ENCODE data around the gene ZNF75A. TPM values are rescaled to one million over a fixed set of nuclear protein-coding genes. Genes with fewer than 3 reads are reported as not detected.

ZNF75A gene
- total RNA-seq, 1 experiment from 2014 or later = 15.9 TPM

GRCh38 chr16:3358871-3359270 is 53.6 kb downstream of the ZNF75A start:
- POLR2A ChIA-PET (ENCODE audit: unreplicated experiment) = no interaction called here
- Histone ChIP-seq H3K4me1 (ENCODE audit: insufficient read depth, low read length) (no peaks in the 10 kb centered on the region), H3K4me3 (ENCODE audit: low read length) (no peak overlapping the region), H3K4me2 (ENCODE audit: low read length) (no peak overlapping the region), H3K27me3 (ENCODE audit: low read length) (0 out of 2 replicates have a peak, but pooled peaks cover 4% of the 10 kb centered on the region), H4K20me1 (ENCODE audit: low read length) (no peaks in the 10 kb centered on the region), H3K27ac (ENCODE audit: low read length) (no peak overlapping the region), H3K36me3 (ENCODE audit: low read depth, low read length) (no peaks in the 10 kb centered on the region), H3F3A (ENCODE audit: low read length, unreplicated experiment) (no peaks in the 10 kb centered on the region), H2AFZ (ENCODE audit: low read length) (no peak overlapping the region), H3K79me2 (ENCODE audit: low read length) (no peaks in the 10 kb centered on the region), H3K9me3 (ENCODE audit: low read length) (no peaks in the 10 kb centered on the region), H3K9me2 (replicated peaks; ENCODE audit: low read length) (no peaks in the 10 kb centered on the region), H3K9ac (ENCODE audit: low read length) (no peak overlapping the region)
- no TSS peak for BruUV-seq (replicated peaks)
- TF ChIP-seq, protein P1, sequence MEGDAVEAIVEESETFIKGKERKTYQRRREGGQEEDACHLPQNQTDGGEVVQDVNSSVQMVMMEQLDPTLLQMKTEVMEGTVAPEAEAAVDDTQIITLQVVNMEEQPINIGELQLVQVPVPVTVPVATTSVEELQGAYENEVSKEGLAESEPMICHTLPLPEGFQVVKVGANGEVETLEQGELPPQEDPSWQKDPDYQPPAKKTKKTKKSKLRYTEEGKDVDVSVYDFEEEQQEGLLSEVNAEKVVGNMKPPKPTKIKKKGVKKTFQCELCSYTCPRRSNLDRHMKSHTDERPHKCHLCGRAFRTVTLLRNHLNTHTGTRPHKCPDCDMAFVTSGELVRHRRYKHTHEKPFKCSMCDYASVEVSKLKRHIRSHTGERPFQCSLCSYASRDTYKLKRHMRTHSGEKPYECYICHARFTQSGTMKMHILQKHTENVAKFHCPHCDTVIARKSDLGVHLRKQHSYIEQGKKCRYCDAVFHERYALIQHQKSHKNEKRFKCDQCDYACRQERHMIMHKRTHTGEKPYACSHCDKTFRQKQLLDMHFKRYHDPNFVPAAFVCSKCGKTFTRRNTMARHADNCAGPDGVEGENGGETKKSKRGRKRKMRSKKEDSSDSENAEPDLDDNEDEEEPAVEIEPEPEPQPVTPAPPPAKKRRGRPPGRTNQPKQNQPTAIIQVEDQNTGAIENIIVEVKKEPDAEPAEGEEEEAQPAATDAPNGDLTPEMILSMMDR (conservative IDR thresholded peaks at IDR 0.05; ENCODE audit: low read depth, low read length) = no peak
- TF ChIP-seq EZH2phosphoT487 (IDR thresholded peaks at IDR 0.05; ENCODE audit: borderline replicate concordance, low read length) = no peak
- TF ChIP-seq EZH2 (IDR thresholded peaks at IDR 0.05; ENCODE audit: low read length, unreplicated experiment) = no peak
- intact Hi-C loops (cut with micrococcal nuclease) = no loop called here
- ATAC-seq = no peak
- CTCF ChIA-PET = no interaction called here
- DNase-seq = no peak

DNA sequence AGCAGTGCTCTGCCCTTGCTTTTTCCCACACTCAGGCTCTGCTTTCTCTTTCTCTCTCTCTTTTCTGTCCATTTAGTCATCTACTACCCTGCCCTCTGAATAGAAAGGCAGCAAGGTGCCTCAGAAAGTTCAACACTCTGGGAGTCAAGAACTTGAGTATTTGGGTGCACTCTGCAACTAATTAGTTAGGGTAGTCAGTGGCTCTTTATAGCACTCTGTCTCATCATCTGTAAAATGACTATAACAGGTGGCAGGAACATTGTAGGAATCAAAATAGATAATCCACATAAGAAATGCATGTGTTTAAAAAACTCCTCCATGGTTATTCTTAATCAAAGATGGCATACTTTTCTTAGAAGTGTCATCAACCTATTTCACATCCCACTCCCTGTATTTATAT is 57.6 kb downstream of the ZNF75A start:
- no peak for TF ChIP-seq EZH2phosphoT487 (IDR thresholded peaks at IDR 0.05; ENCODE audit: borderline replicate concordance, low read length)
- TF ChIP-seq EZH2 (IDR thresholded peaks at IDR 0.05; ENCODE audit: low read length, unreplicated experiment) = no peak
- TF ChIP-seq, protein P1 (conservative IDR thresholded peaks at IDR 0.05; ENCODE audit: low read depth, low read length) = no peak
- intact Hi-C loops (cut with micrococcal nuclease) = no loop called here
- Histone ChIP-seq H3K4me3 (ENCODE audit: low read length) (no peak overlapping the region), H3K9me2 (replicated peaks; ENCODE audit: low read length) (no peaks in the 10 kb centered on the region), H3K9ac (ENCODE audit: low read length) (no peak overlapping the region), H3K4me2 (ENCODE audit: low read length) (no peak overlapping the region), H3K4me1 (ENCODE audit: insufficient read depth, low read length) (peaks cover 8% of the 10 kb centered on the region; the same call in 1 of the 2 replicates), H3K27me3 (ENCODE audit: low read length) (0 out of 2 replicates have a peak, but pooled peaks cover 4% of the 10 kb centered on the region), H3F3A (ENCODE audit: low read length, unreplicated experiment) (no peaks in the 10 kb centered on the region), H3K9me3 (ENCODE audit: low read length) (no peaks in the 10 kb centered on the region), H3K79me2 (ENCODE audit: low read length) (peaks cover 8% of the 10 kb centered on the region; the same call in 1 of the 2 replicates), H2AFZ (ENCODE audit: low read length) (no peak overlapping the region), H3K27ac (ENCODE audit: low read length) (no peak overlapping the region), H4K20me1 (ENCODE audit: low read length) (no peaks in the 10 kb centered on the region), H3K36me3 (ENCODE audit: low read depth, low read length) (no peaks in the 10 kb centered on the region)
- ATAC-seq = no peak
- ChIA-PET POLR2A (ENCODE audit: unreplicated experiment) (no interaction called here), CTCF (no interaction called here)
- DNase-seq = no peak
- BruUV-seq (replicated peaks) = no TSS peak

GRCh38 chr16:3363793-3364192 is 58.5 kb downstream of the ZNF75A start:
- no peak for ATAC-seq
- H4K20me1 ChIP-seq (ENCODE audit: low read length) = no peaks in the 10 kb centered on the region
- no peaks in the 10 kb centered on the region for H3F3A ChIP-seq (ENCODE audit: low read length, unreplicated experiment)
- no peak overlapping the region for H2AFZ ChIP-seq (ENCODE audit: low read length)
- ChIA-PET POLR2A (ENCODE audit: unreplicated experiment) (no interaction called here), CTCF (no interaction called here)
- no peak overlapping the region for H3K27ac ChIP-seq (ENCODE audit: low read length)
- 0 out of 2 replicates have a peak, but pooled peaks cover 4% of the 10 kb centered on the region for H3K27me3 ChIP-seq (ENCODE audit: low read length)
- intact Hi-C loops (cut with micrococcal nuclease) = no loop called here
- no peak for DNase-seq
- peaks cover 8% of the 10 kb centered on the region; the same call in 1 of the 2 replicates for H3K79me2 ChIP-seq (ENCODE audit: low read length)
- H3K36me3 ChIP-seq (ENCODE audit: low read depth, low read length) = no peaks in the 10 kb centered on the region
- no peak overlapping the region for H3K9ac ChIP-seq (ENCODE audit: low read length)
- H3K9me3 ChIP-seq (ENCODE audit: low read length) = no peaks in the 10 kb centered on the region
- TF ChIP-seq EZH2phosphoT487 (IDR thresholded peaks at IDR 0.05; ENCODE audit: borderline replicate concordance, low read length) (no peak), EZH2 (IDR thresholded peaks at IDR 0.05; ENCODE audit: low read length, unreplicated experiment) (no peak)
- BruUV-seq (replicated peaks) = no TSS peak
- peaks cover 8% of the 10 kb centered on the region; the same call in 1 of the 2 replicates for H3K4me1 ChIP-seq (ENCODE audit: insufficient read depth, low read length)
- H3K4me3 ChIP-seq (ENCODE audit: low read length) = no peak overlapping the region
- no peak overlapping the region for H3K4me2 ChIP-seq (ENCODE audit: low read length)
- H3K9me2 ChIP-seq (replicated peaks; ENCODE audit: low read length) = no peaks in the 10 kb centered on the region
